Measurements from ENCODE around the gene YRDC.
A peak's percentile ranks its signal among the peaks of the same experiment; 100 is the strongest.

Gene YRDC

DNA sequence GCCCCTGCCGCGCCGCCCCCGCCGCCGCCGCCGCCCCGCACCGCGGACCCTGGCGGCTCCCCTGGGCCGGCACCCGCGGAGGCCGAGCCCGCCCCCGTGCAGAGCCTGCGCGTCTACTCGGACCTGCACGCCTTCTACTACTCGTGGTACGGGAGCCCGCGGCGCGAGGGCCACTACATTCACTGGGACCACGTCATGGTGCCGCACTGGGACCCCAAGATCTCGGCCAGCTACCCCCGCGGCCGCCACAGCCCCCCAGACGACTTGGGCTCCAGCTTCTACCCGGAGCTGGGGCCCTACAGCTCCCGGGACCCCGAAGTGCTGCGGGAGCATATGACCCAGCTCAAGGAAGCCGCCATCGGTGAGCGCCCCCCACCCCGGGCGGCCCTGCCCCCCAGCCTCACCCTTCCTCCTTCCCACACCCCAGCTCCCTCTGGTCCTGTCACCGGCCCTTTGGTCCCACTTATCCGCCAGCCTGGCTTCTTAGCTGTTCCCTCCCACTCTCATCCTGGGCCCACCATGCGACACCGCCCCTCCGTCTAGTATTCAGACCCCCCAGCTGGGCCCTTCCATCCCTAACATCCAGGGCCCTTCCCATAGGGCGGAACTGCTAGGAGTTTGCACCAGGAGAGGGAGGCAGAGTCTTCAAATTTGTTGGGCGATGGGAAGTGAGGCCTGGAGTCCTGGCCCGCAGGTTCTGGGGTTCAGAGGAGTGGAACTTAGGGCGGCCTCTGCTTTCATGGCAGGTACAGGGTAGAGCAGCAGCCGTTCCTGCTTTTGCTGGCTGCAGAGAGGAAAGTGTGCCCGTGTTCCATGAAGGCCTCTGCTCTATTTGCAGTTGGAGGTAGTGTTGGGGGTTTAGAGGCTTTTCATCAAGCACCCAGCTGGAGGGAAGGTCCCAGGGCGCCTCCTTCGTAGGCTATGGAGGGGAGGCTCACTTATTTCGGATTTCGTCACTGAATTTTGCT, 13.4 kb downstream of the YRDC start (continued):
- TF ChIP-seq, protein P1, sequence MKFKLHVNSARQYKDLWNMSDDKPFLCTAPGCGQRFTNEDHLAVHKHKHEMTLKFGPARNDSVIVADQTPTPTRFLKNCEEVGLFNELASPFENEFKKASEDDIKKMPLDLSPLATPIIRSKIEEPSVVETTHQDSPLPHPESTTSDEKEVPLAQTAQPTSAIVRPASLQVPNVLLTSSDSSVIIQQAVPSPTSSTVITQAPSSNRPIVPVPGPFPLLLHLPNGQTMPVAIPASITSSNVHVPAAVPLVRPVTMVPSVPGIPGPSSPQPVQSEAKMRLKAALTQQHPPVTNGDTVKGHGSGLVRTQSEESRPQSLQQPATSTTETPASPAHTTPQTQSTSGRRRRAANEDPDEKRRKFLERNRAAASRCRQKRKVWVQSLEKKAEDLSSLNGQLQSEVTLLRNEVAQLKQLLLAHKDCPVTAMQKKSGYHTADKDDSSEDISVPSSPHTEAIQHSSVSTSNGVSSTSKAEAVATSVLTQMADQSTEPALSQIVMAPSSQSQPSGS (tag by site-specific recombination; IDR thresholded peaks at IDR 0.05; ENCODE audit: low read depth): no peak
- TF ChIP-seq SP2 (tag by site-specific recombination; IDR thresholded peaks at IDR 0.05) (peak; percentile 71), ZNF670 (tag by site-specific recombination; IDR thresholded peaks at IDR 0.05; ENCODE audit: low read depth) (no peak), ZNF777 (tag by site-specific recombination; IDR thresholded peaks at IDR 0.05; ENCODE audit: borderline replicate concordance) (no peak), ZNF391 (tag by site-specific recombination; IDR thresholded peaks at IDR 0.05; ENCODE audit: borderline replicate concordance, low read depth) (no peak), ZNF843 (tag by site-specific recombination; IDR thresholded peaks at IDR 0.05) (peak; percentile 15; the same call in 1 of the 2 replicates), ZNF473 (tag by site-specific recombination; IDR thresholded peaks at IDR 0.05) (no peak), ZNF514 (tag by site-specific recombination; IDR thresholded peaks at IDR 0.05) (no peak), GLIS2 (tag by site-specific recombination; IDR thresholded peaks at IDR 0.05) (no peak; the same call in none of the 2 replicates), FEZF1 (tag by site-specific recombination; IDR thresholded peaks at IDR 0.05) (no peak), ZNF600 (tag by site-specific recombination; IDR thresholded peaks at IDR 0.05) (0 out of 2 replicates have a peak, but pooled peaks have one; percentile 8), SETDB1 (IDR thresholded peaks at IDR 0.05; ENCODE audit: insufficient read length, low read length) (no peak), ZNF555 (tag by site-specific recombination; conservative IDR thresholded peaks at IDR 0.05) (no peak), MZF1 (tag by site-specific recombination; IDR thresholded peaks at IDR 0.05; ENCODE audit: borderline replicate concordance) (no peak), ZFHX2 (tag by site-specific recombination; conservative IDR thresholded peaks at IDR 0.05) (no peak; the same call in 1 of the 2 replicates), ZNF350 (tag by site-specific recombination; IDR thresholded peaks at IDR 0.05) (no peak), ZNF768 (tag by site-specific recombination; IDR thresholded peaks at IDR 0.05) (no peak), ZBTB8A (tag by site-specific recombination; IDR thresholded peaks at IDR 0.05) (no peak; the same call in none of the 2 replicates), KLF1 (tag by site-specific recombination; IDR thresholded peaks at IDR 0.05) (peak; percentile 34; the same call in 1 of the 2 replicates), ZNF830 (tag by site-specific recombination; IDR thresholded peaks at IDR 0.05; ENCODE audit: low read depth) (no peak), ZNF221 (tag by site-specific recombination; IDR thresholded peaks at IDR 0.05; ENCODE audit: borderline replicate concordance) (no peak), ZNF140 (tag by site-specific recombination; IDR thresholded peaks at IDR 0.05) (peak; percentile 22; the same call in 1 of the 2 replicates), MEIS1 (CRISPR knock-in tag; IDR thresholded peaks at IDR 0.05; ENCODE audit: borderline replicate concordance) (no peak), ZNF248 (tag by site-specific recombination; IDR thresholded peaks at IDR 0.05) (no peak), ZNF146 (tag by site-specific recombination; IDR thresholded peaks at IDR 0.05) (no peak)
- TF ChIP-seq, protein P2, sequence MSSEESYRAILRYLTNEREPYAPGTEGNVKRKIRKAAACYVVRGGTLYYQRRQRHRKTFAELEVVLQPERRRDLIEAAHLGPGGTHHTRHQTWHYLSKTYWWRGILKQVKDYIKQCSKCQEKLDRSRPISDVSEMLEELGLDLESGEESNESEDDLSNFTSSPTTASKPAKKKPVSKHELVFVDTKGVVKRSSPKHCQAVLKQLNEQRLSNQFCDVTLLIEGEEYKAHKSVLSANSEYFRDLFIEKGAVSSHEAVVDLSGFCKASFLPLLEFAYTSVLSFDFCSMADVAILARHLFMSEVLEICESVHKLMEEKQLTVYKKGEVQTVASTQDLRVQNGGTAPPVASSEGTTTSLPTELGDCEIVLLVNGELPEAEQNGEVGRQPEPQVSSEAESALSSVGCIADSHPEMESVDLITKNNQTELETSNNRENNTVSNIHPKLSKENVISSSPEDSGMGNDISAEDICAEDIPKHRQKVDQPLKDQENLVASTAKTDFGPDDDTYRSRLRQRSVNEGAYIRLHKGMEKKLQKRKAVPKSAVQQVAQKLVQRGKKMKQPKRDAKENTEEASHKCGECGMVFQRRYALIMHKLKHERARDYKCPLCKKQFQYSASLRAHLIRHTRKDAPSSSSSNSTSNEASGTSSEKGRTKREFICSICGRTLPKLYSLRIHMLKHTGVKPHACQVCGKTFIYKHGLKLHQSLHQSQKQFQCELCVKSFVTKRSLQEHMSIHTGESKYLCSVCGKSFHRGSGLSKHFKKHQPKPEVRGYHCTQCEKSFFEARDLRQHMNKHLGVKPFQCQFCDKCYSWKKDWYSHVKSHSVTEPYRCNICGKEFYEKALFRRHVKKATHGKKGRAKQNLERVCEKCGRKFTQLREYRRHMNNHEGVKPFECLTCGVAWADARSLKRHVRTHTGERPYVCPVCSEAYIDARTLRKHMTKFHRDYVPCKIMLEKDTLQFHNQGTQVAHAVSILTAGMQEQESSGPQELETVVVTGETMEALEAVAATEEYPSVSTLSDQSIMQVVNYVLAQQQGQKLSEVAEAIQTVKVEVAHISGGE (tag by site-specific recombination; conservative IDR thresholded peaks at IDR 0.05; ENCODE audit: low read depth): no peak; the same call in 1 of the 2 replicates
- TF ChIP-seq, protein P3, sequence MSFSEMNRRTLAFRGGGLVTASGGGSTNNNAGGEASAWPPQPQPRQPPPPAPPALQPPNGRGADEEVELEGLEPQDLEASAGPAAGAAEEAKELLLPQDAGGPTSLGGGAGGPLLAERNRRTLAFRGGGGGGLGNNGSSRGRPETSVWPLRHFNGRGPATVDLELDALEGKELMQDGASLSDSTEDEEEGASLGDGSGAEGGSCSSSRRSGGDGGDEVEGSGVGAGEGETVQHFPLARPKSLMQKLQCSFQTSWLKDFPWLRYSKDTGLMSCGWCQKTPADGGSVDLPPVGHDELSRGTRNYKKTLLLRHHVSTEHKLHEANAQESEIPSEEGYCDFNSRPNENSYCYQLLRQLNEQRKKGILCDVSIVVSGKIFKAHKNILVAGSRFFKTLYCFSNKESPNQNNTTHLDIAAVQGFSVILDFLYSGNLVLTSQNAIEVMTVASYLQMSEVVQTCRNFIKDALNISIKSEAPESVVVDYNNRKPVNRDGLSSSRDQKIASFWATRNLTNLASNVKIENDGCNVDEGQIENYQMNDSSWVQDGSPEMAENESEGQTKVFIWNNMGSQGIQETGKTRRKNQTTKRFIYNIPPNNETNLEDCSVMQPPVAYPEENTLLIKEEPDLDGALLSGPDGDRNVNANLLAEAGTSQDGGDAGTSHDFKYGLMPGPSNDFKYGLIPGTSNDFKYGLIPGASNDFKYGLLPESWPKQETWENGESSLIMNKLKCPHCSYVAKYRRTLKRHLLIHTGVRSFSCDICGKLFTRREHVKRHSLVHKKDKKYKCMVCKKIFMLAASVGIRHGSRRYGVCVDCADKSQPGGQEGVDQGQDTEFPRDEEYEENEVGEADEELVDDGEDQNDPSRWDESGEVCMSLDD (tag by site-specific recombination; IDR thresholded peaks at IDR 0.05): 0 out of 2 replicates have a peak, but pooled peaks have one; percentile 33
- TF ChIP-seq, protein P4, sequence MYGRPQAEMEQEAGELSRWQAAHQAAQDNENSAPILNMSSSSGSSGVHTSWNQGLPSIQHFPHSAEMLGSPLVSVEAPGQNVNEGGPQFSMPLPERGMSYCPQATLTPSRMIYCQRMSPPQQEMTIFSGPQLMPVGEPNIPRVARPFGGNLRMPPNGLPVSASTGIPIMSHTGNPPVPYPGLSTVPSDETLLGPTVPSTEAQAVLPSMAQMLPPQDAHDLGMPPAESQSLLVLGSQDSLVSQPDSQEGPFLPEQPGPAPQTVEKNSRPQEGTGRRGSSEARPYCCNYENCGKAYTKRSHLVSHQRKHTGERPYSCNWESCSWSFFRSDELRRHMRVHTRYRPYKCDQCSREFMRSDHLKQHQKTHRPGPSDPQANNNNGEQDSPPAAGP (tag by site-specific recombination; IDR thresholded peaks at IDR 0.05): peak; percentile 12; the same call in 1 of the 2 replicates
- TF ChIP-seq, protein P5, sequence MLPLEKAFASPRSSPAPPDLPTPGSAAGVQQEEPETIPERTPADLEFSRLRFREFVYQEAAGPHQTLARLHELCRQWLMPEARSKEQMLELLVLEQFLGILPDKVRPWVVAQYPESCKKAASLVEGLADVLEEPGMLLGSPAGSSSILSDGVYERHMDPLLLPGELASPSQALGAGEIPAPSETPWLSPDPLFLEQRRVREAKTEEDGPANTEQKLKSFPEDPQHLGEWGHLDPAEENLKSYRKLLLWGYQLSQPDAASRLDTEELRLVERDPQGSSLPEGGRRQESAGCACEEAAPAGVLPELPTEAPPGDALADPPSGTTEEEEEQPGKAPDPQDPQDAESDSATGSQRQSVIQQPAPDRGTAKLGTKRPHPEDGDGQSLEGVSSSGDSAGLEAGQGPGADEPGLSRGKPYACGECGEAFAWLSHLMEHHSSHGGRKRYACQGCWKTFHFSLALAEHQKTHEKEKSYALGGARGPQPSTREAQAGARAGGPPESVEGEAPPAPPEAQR (tag by site-specific recombination; IDR thresholded peaks at IDR 0.05): no peak

All from HEK293 (cell line).